Measurements from ENCODE around the gene EIF2B1. TPM values are rescaled to one million over a fixed set of nuclear protein-coding genes. Genes with fewer than 3 reads are reported as not detected.
A peak's percentile ranks its signal among the peaks of the same experiment; 100 is the strongest.

EIF2B1 gene
- total RNA-seq = 58.0 TPM

GRCh38 chr12:123633379-123634141 lies at the start of gene EIF2B1, which contains the start of gene GTF2H3:
TSS of gene EIF2B1 (minus strand) at chr12:123633686. CDS start at chr12:123633557, 129 bp downstream.
TSS of gene GTF2H3 (plus strand) at chr12:123633829. CDS start at chr12:123633860, 31 bp downstream.
- DNase-seq (ENCODE audit: low spot score) = peak; percentile 97

GRCh38 chr12:123681605-123682004 lies 48.1 kb upstream of the EIF2B1 start:
- DNase-seq (ENCODE audit: low spot score) = no peak

- DNase-seq (ENCODE audit: low spot score) = no peak
Measured at GRCh38 chr12:123678981-123679380, 45.5 kb upstream of the EIF2B1 start.

GRCh38 chr12:123676616-123677320 lies 43.3 kb upstream of the EIF2B1 start:
- no peak for DNase-seq (ENCODE audit: low spot score)

GRCh38 chr12:123675436-123675835 lies 42.0 kb upstream of the EIF2B1 start:
- DNase-seq (ENCODE audit: low spot score) = no peak

- no peak for DNase-seq (ENCODE audit: low spot score)
Measured at GRCh38 chr12:123671876-123672275, 38.4 kb upstream of the EIF2B1 start.

- peak; percentile 94 for DNase-seq (ENCODE audit: low spot score)
Measured at GRCh38 chr12:123670882-123671728, 37.6 kb upstream of the EIF2B1 start, which contains the start of gene TCTN2. TSS of gene TCTN2 (plus strand) at chr12:123671113. CDS start at chr12:123671241, 128 bp downstream.

- DNase-seq (ENCODE audit: low spot score) = no peak
Measured at GRCh38 chr12:123667771-123668170, 34.3 kb upstream of the EIF2B1 start.

- DNase-seq (ENCODE audit: low spot score) = no peak
Measured at GRCh38 chr12:123659996-123660727, 26.7 kb upstream of the EIF2B1 start.

GRCh38 chr12:123657211-123657610 lies 23.7 kb upstream of the EIF2B1 start:
- no peak for DNase-seq (ENCODE audit: low spot score)

- DNase-seq (ENCODE audit: low spot score) = no peak
Measured at GRCh38 chr12:123656392-123656791, 22.9 kb upstream of the EIF2B1 start.

- no peak for DNase-seq (ENCODE audit: low spot score)
Measured at GRCh38 chr12:123655420-123655819, 21.9 kb upstream of the EIF2B1 start.

- DNase-seq (ENCODE audit: low spot score) = no peak
Measured at GRCh38 chr12:123654129-123654701, 20.7 kb upstream of the EIF2B1 start.

- DNase-seq (ENCODE audit: low spot score) = no peak
Measured at GRCh38 chr12:123648401-123648800, 14.9 kb upstream of the EIF2B1 start.

- no peak for DNase-seq (ENCODE audit: low spot score)
Measured at GRCh38 chr12:123645878-123646277, 12.4 kb upstream of the EIF2B1 start.

GRCh38 chr12:123645380-123645779 lies 11.9 kb upstream of the EIF2B1 start:
- no peak for DNase-seq (ENCODE audit: low spot score)

GRCh38 chr12:123643911-123644310 lies 10.4 kb upstream of the EIF2B1 start:
- no peak for DNase-seq (ENCODE audit: low spot score)

GRCh38 chr12:123634142-123634561 lies 666 bp upstream of the EIF2B1 start:
- DNase-seq (ENCODE audit: low spot score) = no peak

- DNase-seq (ENCODE audit: low spot score) = no peak
Measured at GRCh38 chr12:123621619-123622530, 11.6 kb downstream of the EIF2B1 start.

GRCh38 chr12:123621101-123621500 lies 12.4 kb downstream of the EIF2B1 start:
- no peak for DNase-seq (ENCODE audit: low spot score)
